ENCODE data around the gene MACROD2. TPM values are rescaled to one million over a fixed set of nuclear protein-coding genes. Genes with fewer than 3 reads are reported as not detected.

Gene MACROD2
- total and polyA plus RNA-seq, 2 experiments from 2014 or later, result 2.8 to 4.3 TPM

DNA sequence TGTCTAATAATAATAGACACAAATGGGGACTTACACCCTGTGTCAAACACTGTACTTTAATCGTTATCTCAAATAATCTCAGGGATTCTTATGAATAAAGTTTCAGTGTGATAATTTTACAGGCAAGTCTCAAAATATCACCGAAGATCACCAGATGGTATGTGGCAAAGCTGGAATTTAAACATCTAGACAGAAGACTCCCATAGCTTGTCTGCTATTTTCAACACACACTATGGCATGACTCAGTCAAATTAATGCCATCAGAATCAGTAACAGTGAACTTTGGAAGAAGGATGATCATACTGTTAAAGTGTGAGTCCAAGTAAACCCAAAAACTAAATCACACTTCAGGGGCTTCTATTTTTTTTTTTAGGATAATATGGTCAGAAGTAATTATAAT is 1209.7 kb downstream of the MACROD2 start (continued):
- TF ChIP-seq EZH2phosphoT487 (IDR thresholded peaks at IDR 0.05; ENCODE audit: unreplicated experiment), result no peak
- TF ChIP-seq NANOG (IDR thresholded peaks at IDR 0.05; ENCODE audit: borderline replicate concordance), result no peak
- TF ChIP-seq ZNF331 (CRISPR knock-in tag; IDR thresholded peaks at IDR 0.05; ENCODE audit: low read depth), result no peak
- TF ChIP-seq REST (IDR thresholded peaks at IDR 0.05; ENCODE audit: unreplicated experiment), result no peak
- no peak for TF ChIP-seq STAT1 (IDR thresholded peaks at IDR 0.05; ENCODE audit: unreplicated experiment)
- no peak for TF ChIP-seq JUNB (IDR thresholded peaks at IDR 0.05; ENCODE audit: unreplicated experiment)

DNA sequence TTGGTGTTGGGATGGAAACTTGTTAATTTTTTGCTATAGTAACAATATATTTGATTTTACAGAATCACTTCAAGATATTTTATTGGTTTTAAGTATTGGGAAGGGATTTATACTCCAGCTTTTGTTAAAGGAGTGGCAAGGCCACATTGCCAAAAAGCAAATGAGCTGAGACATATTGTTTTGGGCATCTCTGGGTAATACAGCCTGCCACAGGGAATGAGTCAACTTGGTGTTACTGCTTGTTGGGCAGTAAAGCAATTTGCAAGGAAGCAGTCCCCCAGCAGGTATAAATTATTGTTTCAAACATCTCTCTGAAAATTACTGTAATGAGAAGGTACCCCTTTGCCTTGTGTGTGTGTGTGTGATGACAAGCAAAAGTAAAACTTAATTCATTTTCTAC is 1210.4 kb downstream of the MACROD2 start:
- no peaks in the 10 kb centered on the region for H3K27me3 Mint-ChIP-seq (ENCODE audit: insufficient read depth, low read depth, poor library complexity)
- Histone ChIP-seq H3K27me3 (ENCODE audit: insufficient read depth) (no peaks in the 10 kb centered on the region), H3K79me2 (replicated peaks; ENCODE audit: insufficient read depth) (no peaks in the 10 kb centered on the region), H3K4me1 (ENCODE audit: insufficient read depth) (no peaks in the 10 kb centered on the region), H2AFZ (no peak overlapping the region), H3K4me2 (no peak overlapping the region), H3K36me3 (ENCODE audit: insufficient read depth) (no peaks in the 10 kb centered on the region), H4K20me1 (replicated peaks; ENCODE audit: insufficient read depth) (no peaks in the 10 kb centered on the region), H3K4me3 (no peak overlapping the region), H3F3A (replicated peaks; ENCODE audit: low read depth) (no peaks in the 10 kb centered on the region), H3K27ac (ENCODE audit: low read depth) (no peak overlapping the region), H3K9me2 (ENCODE audit: insufficient read depth) (peaks cover 4% of the 10 kb centered on the region)
- peaks cover 14% of the 10 kb centered on the region; the same call in 2 of the 3 replicates for H3K9me3 Mint-ChIP-seq
- no peak for DNase-seq (ENCODE audit: low spot score)
- ATAC-seq, result no peak
- H3K4me1 Mint-ChIP-seq, result no peaks in the 10 kb centered on the region
- no peak overlapping the region for H3K4me3 Mint-ChIP-seq
- peaks cover 3% of the 10 kb centered on the region; the same call in 2 of the 3 replicates for H3K36me3 Mint-ChIP-seq (ENCODE audit: low read depth)
- TF ChIP-seq POLR2AphosphoS5 (IDR thresholded peaks at IDR 0.05; ENCODE audit: low read depth), result no peak
- TF ChIP-seq, protein P1, sequence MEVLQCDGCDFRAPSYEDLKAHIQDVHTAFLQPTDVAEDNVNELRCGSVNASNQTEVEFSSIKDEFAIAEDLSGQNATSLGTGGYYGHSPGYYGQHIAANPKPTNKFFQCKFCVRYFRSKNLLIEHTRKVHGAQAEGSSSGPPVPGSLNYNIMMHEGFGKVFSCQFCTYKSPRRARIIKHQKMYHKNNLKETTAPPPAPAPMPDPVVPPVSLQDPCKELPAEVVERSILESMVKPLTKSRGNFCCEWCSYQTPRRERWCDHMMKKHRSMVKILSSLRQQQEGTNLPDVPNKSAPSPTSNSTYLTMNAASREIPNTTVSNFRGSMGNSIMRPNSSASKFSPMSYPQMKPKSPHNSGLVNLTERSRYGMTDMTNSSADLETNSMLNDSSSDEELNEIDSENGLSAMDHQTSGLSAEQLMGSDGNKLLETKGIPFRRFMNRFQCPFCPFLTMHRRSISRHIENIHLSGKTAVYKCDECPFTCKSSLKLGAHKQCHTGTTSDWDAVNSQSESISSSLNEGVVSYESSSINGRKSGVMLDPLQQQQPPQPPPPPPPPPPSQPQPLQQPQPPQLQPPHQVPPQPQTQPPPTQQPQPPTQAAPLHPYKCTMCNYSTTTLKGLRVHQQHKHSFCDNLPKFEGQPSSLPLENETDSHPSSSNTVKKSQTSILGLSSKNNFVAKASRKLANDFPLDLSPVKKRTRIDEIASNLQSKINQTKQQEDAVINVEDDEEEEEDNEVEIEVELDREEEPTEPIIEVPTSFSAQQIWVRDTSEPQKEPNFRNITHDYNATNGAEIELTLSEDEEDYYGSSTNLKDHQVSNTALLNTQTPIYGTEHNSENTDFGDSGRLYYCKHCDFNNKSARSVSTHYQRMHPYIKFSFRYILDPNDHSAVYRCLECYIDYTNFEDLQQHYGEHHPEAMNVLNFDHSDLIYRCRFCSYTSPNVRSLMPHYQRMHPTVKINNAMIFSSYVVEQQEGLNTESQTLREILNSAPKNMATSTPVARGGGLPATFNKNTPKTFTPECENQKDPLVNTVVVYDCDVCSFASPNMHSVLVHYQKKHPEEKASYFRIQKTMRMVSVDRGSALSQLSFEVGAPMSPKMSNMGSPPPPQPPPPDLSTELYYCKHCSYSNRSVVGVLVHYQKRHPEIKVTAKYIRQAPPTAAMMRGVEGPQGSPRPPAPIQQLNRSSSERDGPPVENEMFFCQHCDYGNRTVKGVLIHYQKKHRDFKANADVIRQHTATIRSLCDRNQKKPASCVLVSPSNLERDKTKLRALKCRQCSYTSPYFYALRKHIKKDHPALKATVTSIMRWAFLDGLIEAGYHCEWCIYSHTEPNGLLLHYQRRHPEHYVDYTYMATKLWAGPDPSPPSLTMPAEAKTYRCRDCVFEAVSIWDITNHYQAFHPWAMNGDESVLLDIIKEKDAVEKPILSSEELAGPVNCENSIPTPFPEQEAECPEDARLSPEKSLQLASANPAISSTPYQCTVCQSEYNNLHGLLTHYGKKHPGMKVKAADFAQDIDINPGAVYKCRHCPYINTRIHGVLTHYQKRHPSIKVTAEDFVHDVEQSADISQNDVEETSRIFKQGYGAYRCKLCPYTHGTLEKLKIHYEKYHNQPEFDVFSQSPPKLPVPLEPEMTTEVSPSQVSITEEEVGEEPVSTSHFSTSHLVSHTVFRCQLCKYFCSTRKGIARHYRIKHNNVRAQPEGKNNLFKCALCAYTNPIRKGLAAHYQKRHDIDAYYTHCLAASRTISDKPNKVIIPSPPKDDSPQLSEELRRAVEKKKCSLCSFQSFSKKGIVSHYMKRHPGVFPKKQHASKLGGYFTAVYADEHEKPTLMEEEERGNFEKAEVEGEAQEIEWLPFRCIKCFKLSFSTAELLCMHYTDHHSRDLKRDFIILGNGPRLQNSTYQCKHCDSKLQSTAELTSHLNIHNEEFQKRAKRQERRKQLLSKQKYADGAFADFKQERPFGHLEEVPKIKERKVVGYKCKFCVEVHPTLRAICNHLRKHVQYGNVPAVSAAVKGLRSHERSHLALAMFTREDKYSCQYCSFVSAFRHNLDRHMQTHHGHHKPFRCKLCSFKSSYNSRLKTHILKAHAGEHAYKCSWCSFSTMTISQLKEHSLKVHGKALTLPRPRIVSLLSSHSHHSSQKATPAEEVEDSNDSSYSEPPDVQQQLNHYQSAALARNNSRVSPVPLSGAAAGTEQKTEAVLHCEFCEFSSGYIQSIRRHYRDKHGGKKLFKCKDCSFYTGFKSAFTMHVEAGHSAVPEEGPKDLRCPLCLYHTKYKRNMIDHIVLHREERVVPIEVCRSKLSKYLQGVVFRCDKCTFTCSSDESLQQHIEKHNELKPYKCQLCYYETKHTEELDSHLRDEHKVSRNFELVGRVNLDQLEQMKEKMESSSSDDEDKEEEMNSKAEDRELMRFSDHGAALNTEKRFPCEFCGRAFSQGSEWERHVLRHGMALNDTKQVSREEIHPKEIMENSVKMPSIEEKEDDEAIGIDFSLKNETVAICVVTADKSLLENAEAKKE (CRISPR knock-in tag; IDR thresholded peaks at IDR 0.05), result no peak
- TF ChIP-seq JUNB (IDR thresholded peaks at IDR 0.05; ENCODE audit: unreplicated experiment), result no peak
- no peak for TF ChIP-seq REST (IDR thresholded peaks at IDR 0.05; ENCODE audit: unreplicated experiment)
- H3K27ac Mint-ChIP-seq, result no peak overlapping the region

All from GM23338 (cell line).